ENCODE data around the gene AKAP10. TPM values are rescaled to one million over a fixed set of nuclear protein-coding genes. Genes with fewer than 3 reads are reported as not detected.
"Not testable (repeated sequence)": the region's sequence is repeated elsewhere in the genome, so short reads cannot be mapped to it uniquely, and the experiment has no call there.

The AKAP10 gene
- total RNA-seq, 1 experiment from 2014 or later = 36.8 TPM

- no peak overlapping the region for H3K27ac ChIP-seq (ENCODE audit: low read depth, low read length, poor library complexity, severe bottlenecking)
- ChIA-PET CTCF (no interaction called here), POLR2A (ENCODE audit: low non-redundant PET) (no interaction called here)
- no peak overlapping the region for H3K4me3 ChIP-seq (ENCODE audit: low read depth, low read length, poor library complexity, severe bottlenecking)
- H3K27me3 ChIP-seq (replicated peaks; ENCODE audit: insufficient read depth, low read depth, low read length, poor library complexity) = no peaks in the 10 kb centered on the region
- no peak for DNase-seq (ENCODE audit: low spot score)
- H3K4me1 ChIP-seq (ENCODE audit: insufficient read depth, low read length, poor library complexity, severe bottlenecking) = peaks cover 8% of the 10 kb centered on the region
- H3K36me3 ChIP-seq (ENCODE audit: insufficient read depth, low read length, poor library complexity, severe bottlenecking) = no peaks in the 10 kb centered on the region
- intact Hi-C loops (cut with micrococcal nuclease; ENCODE audit: unreplicated experiment) = no loop called here
- no peaks in the 10 kb centered on the region for H3K9me3 ChIP-seq (ENCODE audit: low read depth, low read length, poor library complexity, severe bottlenecking)
- TF ChIP-seq CTCF (conservative IDR thresholded peaks at IDR 0.05; ENCODE audit: low read depth, low read length) (no peak), EZH2 (IDR thresholded peaks at IDR 0.05; ENCODE audit: borderline replicate concordance, low read depth, low read length, poor library complexity, severe bottlenecking) (no peak)
- BruUV-seq (replicated peaks) = TSS peak; percentile 38
Observed at GRCh38 chr17:19975601-19976000, 2.0 kb downstream of the AKAP10 start.

DNA sequence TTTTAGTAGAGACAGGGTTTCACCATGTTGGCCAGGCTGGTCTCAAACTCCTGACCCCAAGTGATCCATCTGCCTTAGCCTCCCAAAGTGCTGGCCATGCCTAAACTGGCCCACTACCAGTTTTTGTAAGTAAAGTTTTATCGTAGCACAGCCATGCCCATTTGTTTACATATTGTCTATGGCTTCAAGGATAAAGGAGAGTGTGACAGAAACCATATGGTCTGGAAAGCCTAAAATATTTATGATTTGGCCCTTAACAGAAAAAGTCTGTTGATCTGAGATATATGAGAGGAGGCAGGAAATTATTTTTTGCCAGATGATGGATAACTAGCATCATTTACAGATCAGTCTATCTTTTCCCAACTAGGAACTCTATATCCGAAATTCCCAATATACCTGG, 4.5 kb downstream of the AKAP10 start:
- DNase-seq (ENCODE audit: low spot score) = no peak
- Histone ChIP-seq H3K4me3 (ENCODE audit: low read depth, low read length, poor library complexity, severe bottlenecking) (no peak overlapping the region), H3K27ac (ENCODE audit: low read depth, low read length, poor library complexity, severe bottlenecking) (no peak overlapping the region), H3K27me3 (replicated peaks; ENCODE audit: insufficient read depth, low read depth, low read length, poor library complexity) (no peaks in the 10 kb centered on the region), H3K36me3 (ENCODE audit: insufficient read depth, low read length, poor library complexity, severe bottlenecking) (peaks cover 15% of the 10 kb centered on the region), H3K9me3 (ENCODE audit: low read depth, low read length, poor library complexity, severe bottlenecking) (no peaks in the 10 kb centered on the region), H3K4me1 (ENCODE audit: insufficient read depth, low read length, poor library complexity, severe bottlenecking) (peaks cover 5% of the 10 kb centered on the region)
- CTCF ChIA-PET = no interaction called here
- POLR2A ChIA-PET (ENCODE audit: low non-redundant PET) = no interaction called here
- TF ChIP-seq EZH2 (IDR thresholded peaks at IDR 0.05; ENCODE audit: borderline replicate concordance, low read depth, low read length, poor library complexity, severe bottlenecking) = no peak
- TF ChIP-seq CTCF (conservative IDR thresholded peaks at IDR 0.05; ENCODE audit: low read depth, low read length) = no peak
- BruUV-seq (replicated peaks) = no TSS peak
- intact Hi-C loops (cut with micrococcal nuclease; ENCODE audit: unreplicated experiment) = no loop called here

- H3K36me3 ChIP-seq (ENCODE audit: insufficient read depth, low read length, poor library complexity, severe bottlenecking) = peaks cover 34% of the 10 kb centered on the region
- POLR2A ChIA-PET (ENCODE audit: low non-redundant PET); CTCF ChIA-PET; H3K27me3 ChIP-seq (replicated peaks; ENCODE audit: insufficient read depth, low read depth, low read length, poor library complexity); H3K4me1 ChIP-seq (ENCODE audit: insufficient read depth, low read length, poor library complexity, severe bottlenecking); BruUV-seq (replicated peaks); H3K4me3 ChIP-seq (ENCODE audit: low read depth, low read length, poor library complexity, severe bottlenecking); H3K9me3 ChIP-seq (ENCODE audit: low read depth, low read length, poor library complexity, severe bottlenecking); DNase-seq (ENCODE audit: low spot score); H3K27ac ChIP-seq (ENCODE audit: low read depth, low read length, poor library complexity, severe bottlenecking); intact Hi-C loops (cut with micrococcal nuclease; ENCODE audit: unreplicated experiment): not testable (repeated sequence)
Observed at GRCh38 chr17:19962954-19963353, 14.7 kb downstream of the AKAP10 start.

- Histone ChIP-seq H3K27me3 (replicated peaks; ENCODE audit: insufficient read depth, low read depth, low read length, poor library complexity) (no peaks in the 10 kb centered on the region), H3K4me3 (ENCODE audit: low read depth, low read length, poor library complexity, severe bottlenecking) (no peak overlapping the region), H3K27ac (ENCODE audit: low read depth, low read length, poor library complexity, severe bottlenecking) (peak overlapping the region; percentile 43), H3K36me3 (ENCODE audit: insufficient read depth, low read length, poor library complexity, severe bottlenecking) (peaks cover 45% of the 10 kb centered on the region), H3K9me3 (ENCODE audit: low read depth, low read length, poor library complexity, severe bottlenecking) (peaks cover 9% of the 10 kb centered on the region), H3K4me1 (ENCODE audit: insufficient read depth, low read length, poor library complexity, severe bottlenecking) (no peaks in the 10 kb centered on the region)
- intact Hi-C loops (cut with micrococcal nuclease; ENCODE audit: unreplicated experiment) = no loop called here
- POLR2A ChIA-PET (ENCODE audit: low non-redundant PET) = no interaction called here
- CTCF ChIA-PET = no interaction called here
- BruUV-seq (replicated peaks) = no TSS peak
- DNase-seq (ENCODE audit: low spot score) = peak; percentile 80
- TF ChIP-seq EZH2 (IDR thresholded peaks at IDR 0.05; ENCODE audit: borderline replicate concordance, low read depth, low read length, poor library complexity, severe bottlenecking) (no peak), CTCF (conservative IDR thresholded peaks at IDR 0.05; ENCODE audit: low read depth, low read length) (no peak)
Observed at GRCh38 chr17:19958023-19958422, 19.6 kb downstream of the AKAP10 start.
